SK-MEL-5 (cell line): ENCODE data around the gene NCAM1. TPM values are rescaled to one million over a fixed set of nuclear protein-coding genes. Genes with fewer than 3 reads are reported as not detected.

Source experiments
- DNase-seq: peaks from one replicate; pipeline ENCODE4 v3.0.0-alpha.2; 2016; ENCODE audit warnings: low read depth, low spot score
- in situ Hi-C: cut with HindIII; loops from 2 replicates; pipeline ENCODE4 v1.10.0; 2016; ENCODE audit warnings: low sequenced_read_pairs, high pct_unique_total_duplicates, low pct_unique_long_range_greater_than_20kb
- total RNA-seq: library from RNA; depleted of rRNA; stranded (reverse); fragments of >200 nt; shearing (Covaris generic); gene quantifications from 2 replicates; pipeline ENCODE4 v1.2.3, GENCODE V29; 2014

The NCAM1 gene
- total RNA-seq, 1 experiment from 2014 or later: not detected

DNA sequence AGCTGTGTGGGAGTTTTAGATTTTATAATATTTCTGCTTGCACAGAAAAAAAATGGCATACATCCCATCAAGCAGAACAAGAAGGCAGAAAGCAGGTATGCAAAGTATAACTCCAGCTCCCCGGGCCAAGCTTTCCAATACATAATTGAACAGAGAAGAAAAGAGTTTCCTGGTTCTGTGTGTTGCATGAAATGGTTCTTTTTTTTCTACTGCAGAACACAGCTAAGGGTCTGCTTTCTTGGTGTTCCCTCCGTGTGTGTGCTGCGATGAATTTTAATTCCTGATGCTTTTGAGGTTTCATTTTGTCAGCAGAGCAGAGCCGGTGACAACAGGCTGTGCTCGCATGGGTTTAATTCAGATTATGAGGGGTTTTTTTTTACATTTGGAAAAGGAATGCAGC is 282.5 kb downstream of the NCAM1 start:
- in situ Hi-C loops: no loop called here
- no peak for DNase-seq

DNA sequence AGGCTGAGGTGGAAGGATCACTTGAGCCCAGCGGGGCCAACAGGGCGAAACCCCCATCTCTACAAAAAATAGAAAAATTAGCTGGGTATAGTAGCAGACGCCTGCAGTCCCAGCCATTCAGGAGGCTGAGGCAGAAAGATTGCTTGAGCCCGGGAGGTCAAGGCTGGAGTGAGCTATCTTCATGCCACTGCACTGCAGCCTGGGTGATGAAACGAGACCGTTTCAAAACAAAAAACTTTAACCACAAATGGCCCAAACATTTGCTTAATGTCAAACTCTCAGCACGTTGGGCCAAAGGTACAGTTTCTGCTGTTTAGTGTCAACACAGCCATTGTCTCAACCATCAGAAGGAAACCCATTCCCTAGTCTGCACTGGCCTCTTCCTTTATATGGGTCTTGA is 284.0 kb downstream of the NCAM1 start:
- DNase-seq: no peak
- in situ Hi-C loops: no loop called here

DNA sequence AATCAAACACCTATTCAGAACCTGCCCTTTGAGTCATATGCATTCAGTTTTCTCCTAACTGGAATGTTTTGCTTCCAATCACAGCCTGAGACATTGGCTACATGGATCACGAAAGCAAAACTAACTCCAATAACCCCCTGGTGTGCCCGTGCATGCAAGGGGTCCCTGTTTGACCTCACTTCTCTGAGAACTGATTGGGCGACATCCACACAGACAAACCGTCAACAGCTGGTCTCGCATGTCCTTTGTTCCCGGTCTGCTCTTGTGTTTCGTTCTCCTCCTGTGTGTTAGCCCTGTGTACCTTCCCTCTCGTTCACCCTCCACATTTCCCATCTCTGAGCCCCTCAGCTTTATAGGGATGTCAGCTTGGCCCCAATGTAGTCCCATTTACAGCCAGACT is 286.0 kb downstream of the NCAM1 start:
- in situ Hi-C loops: no loop called here

DNA sequence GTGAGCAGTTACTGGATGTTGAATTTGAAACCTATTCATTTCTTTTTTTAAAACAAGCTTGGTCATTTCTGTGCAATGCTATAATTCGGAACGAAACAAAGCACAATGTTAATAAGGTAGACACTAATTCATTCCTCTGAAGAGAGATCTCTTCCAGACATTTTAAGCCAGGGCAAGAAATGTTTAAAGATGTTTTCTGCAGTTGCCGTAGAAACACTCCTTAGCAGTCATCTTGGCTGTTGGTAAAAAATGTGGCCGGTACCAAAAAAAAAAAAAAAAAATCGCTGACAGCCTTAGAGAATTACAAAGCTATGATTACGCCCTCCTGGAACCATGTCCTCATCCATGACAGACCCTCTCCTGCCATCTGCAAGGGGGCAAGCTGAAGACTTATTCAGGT is 286.7 kb downstream of the NCAM1 start:
- in situ Hi-C loops: no loop called here
- DNase-seq: no peak

More for the DNA sequence above, 286.0 kb downstream of the NCAM1 start:
- DNase-seq: no peak

DNA sequence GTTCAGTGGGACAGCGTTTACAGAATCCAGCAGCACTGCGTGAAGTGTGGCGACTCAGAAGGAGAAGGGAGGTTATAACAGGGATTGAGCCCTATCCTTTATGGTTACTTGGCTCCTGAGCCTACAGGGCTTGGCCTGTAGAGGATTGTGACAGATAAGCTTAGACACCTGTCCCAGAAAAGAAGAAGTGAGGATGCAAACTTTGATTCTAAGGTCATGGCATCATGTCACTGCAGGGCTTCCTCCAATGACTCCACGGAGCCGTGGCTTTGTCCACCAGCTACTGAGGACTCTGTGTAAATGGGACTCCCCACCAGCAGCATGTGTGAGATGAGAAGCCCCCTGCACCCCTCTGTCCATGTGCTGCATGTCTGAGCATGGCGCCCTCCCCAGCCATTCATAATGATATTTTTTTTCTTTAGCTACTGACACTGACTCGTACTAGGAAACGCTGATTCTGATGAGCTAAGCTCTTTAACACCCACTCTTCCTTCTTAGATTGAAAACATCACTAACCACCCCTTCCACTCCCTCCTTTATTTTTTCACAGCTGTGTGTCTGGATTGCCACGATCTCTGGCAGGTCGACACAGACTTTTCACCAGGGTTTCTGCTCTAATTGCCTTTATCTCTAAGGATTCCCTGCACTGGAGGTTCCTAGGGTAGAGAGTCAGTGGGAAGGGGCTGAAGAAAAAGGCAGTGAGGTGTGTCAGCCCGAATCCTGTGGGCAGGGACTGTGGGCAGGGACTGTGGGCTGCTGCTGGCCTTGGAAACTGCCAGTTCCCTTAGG is 287.7 kb downstream of the NCAM1 start:
- in situ Hi-C loops: no loop called here
- DNase-seq: no peak

DNA sequence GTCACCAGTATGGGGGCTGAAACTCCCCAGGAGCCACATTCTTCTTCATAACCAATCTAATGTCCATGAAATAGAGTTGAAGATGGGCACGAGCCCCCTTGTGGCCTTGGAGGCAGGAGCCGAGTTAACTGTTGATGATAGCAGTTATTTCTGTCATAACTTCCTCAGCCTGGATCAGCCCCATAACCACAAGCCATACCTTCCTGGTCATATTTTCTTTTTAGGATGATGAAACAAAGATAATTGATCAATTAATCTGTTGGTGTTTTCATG is 288.2 kb downstream of the NCAM1 start:
- in situ Hi-C loops: no loop called here
- DNase-seq: no peak

DNA sequence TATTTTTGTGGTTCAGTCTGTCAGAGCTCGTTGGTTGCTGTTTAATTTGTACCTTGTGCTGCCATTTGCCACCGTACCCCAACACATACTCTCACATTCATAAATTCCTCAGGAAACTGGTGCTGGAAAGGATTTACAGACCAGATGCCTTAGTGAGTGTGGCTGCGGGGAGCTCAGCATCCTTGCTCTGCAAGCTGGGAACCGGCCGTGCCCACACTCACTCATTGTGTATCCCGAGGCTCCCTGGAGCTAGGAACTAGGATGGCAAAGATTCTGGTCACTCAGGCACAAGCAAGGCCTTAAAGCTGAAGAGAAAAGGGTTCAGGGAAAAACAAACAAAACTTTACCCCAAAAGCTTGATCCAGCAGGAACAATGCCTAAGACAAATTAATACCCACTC is 288.6 kb downstream of the NCAM1 start:
- in situ Hi-C loops: no loop called here
- no peak for DNase-seq

DNA sequence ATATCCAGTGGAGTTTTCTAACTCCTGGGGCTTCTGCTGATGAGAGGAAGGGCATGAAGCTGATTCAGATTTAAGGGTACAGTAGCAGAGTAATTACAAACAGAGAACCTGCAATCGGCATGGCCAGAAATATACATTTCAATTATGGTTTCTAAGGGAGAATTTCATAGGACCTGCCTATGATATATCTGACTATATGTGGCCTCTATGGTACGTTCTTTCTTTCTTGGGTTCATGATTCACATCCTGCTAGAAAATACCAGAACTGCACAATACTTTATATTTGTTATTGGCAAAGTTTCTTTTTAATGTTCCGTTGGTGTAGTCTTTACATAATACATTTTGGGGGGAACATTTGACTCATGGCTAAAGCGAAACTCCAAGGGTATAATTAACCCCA is 290.1 kb downstream of the NCAM1 start:
- in situ Hi-C loops: no loop called here
- DNase-seq: no peak

DNA sequence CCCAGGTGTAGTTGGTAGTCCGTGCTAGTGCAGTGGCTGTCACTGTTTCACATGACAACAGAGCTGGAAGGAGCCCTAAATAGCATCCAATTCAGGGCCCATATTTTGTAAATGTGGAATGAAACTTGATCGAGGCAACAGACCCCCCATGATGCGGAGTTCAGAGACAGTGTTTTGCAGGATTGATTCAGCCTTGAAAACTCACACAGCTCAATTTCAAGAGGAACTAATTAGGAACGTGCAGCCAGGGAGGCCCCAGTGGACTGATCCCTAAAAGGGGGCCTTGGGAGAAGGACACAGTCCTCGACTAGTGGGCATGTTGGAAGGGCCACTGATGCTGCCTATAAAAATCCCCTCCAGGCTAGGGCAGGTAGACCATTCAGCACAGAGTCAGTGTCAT is 292.2 kb downstream of the NCAM1 start:
- no peak for DNase-seq
- in situ Hi-C loops: no loop called here

DNA sequence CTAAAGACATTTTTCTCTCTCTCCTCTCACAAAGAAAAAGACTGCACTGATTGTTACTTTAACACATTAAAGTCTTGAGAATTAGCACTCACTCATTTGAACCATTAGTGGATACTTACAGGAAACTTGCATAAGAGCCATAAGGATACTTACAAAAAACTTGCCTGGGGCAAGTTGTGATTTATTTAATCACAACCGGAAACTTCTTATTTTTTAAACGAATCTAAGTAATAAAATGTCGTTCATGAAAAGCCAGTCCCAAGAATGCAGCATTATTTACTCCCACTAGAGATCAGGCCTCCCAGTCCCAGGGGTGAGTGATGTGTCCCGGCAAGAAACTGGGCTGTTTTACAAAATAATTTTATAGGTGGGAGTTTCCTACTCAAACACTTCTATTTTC is 293.9 kb downstream of the NCAM1 start:
- DNase-seq: no peak
- in situ Hi-C loops: no loop called here

DNA sequence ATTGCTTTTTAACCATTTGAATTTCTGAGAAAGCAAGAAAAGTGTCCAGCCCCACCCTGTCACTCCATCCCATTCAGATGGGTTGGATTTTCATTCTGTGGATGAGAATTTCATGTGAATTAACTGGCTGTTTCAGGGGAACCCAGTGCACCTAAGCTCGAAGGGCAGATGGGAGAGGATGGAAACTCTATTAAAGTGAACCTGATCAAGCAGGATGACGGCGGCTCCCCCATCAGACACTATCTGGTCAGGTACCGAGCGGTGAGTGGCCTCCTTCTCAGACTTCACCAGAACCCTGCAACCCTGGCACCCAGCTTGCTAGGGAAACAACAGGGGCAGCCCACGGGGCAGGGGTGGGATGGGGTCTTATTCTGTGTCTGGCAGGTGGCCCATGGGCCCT is 294.5 kb downstream of the NCAM1 start:
- in situ Hi-C loops: no loop called here
- DNase-seq: no peak

DNA sequence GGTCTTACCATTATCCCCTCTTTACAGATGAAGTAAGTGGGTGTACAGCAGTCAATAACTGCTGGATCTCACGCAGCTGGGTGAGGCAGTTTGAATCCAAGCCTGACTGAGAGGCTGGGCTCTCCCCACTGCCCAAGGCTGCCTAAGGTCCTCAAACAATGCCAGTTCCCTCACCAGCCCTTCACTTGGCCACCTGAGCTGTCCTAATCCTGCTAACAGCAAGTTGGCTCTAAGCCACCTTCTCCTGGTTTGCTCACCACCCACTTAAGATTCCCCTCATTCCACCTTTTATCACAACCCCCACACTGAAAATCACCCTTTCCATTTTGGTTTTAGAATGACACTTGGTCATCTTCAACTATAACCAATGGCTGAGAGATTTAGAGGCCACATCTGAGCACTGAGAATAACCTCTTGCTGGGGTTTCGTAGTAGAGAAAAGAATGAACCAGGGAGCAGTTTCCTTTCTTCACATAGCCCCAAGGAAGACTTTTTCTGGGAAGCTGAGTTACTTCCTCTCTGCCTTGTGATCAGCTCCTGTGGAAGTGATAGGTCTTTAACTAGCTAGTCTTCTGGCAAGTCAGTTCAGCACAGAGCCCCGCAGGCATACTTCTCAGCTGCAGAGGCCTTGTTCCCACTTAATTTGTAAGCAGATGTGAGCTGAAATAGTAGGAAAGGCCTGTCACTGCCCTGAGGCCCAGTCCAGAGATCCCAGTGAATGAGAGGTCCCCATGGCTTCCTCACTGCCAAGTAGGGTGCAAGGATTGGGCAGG is 295.4 kb downstream of the NCAM1 start:
- in situ Hi-C loops: no loop called here
- no peak for DNase-seq

DNA sequence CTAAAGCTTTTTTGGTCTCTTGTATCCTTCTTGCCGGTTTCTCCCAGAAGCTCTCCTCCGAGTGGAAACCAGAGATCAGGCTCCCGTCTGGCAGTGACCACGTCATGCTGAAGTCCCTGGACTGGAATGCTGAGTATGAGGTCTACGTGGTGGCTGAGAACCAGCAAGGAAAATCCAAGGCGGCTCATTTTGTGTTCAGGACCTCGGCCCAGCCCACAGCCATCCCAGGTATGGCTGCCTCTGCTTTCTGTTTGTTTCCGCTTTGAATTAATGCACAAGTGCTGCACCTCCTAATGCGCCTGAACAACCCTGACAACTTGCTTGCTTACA is 298.8 kb downstream of the NCAM1 start:
- in situ Hi-C loops: no loop called here
- no peak for DNase-seq

DNA sequence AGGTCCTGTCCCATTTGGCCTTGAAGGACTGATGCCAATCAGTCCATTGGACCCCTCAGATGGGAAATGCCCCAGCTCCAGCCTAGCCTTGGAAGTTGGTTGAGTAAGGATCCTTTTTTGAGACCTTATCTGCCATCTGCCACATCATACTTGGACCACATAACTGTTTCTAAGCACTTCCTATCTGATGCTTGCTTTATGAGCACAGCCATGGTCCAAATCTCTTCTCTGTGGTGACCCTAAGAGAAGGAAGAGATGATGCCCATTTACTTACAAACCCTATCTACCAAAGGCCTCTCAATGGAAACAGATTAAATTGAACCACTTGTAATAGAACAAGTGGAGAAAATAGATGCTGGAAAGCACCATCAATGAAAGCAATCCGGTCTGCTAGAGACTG is 299.3 kb downstream of the NCAM1 start:
- in situ Hi-C loops: no loop called here
- DNase-seq: no peak

DNA sequence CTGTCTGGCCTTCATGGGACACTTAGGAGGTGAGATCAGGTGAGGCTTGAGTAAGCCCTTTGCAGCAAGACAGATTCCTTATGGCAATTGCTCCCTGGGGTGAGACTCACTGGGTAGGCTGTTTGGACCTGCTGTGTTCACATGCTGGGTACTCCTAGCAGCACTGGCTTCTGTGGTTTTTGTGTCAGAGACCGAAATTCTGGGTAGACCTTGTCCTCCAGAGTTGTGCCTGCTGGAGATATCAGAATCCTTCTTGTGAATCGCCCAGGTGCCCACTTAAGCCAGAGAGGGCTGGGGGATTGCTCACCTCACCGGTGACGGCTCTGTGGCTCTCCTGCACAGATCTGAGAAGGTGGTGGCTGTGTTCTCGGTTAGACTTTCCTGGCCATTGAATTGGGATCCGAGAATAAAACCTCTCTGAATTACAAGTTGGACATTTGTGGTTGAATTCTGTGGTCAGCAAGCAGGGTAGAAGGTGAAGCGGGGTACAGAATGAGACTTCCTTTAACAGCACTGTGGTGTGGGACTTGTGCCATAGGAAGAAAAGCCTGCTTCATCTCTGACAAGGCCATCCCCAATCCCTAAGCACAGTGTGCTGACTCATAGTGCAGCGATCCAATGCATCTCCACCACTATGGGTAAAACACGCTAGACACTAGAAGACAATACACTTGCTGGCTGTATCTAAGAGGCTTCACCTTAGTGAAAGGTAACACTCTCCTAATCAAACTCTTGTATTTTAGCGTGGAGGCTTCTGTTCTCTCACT is 300.7 kb downstream of the NCAM1 start:
- in situ Hi-C loops: no loop called here
- no peak for DNase-seq

DNA sequence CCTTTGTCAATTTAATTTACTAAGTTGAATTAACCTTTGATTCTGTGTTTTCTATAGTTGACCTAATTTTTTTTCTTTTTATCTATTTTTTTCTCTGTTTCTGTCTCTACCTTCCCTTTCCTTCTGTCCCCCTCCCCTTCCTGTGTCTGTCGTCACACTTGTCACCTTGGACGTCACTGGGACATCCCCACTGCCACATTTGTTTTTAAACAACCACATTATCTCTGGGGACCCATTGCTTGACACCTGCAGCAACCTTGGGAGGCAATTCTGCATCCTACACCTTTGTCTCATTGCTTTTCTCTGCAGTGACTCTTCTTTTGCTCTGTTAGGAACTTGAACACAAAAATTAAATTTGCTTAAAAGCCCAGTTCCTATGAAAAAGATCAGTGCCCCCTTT is 301.4 kb downstream of the NCAM1 start:
- in situ Hi-C loops: no loop called here
- DNase-seq: no peak

DNA sequence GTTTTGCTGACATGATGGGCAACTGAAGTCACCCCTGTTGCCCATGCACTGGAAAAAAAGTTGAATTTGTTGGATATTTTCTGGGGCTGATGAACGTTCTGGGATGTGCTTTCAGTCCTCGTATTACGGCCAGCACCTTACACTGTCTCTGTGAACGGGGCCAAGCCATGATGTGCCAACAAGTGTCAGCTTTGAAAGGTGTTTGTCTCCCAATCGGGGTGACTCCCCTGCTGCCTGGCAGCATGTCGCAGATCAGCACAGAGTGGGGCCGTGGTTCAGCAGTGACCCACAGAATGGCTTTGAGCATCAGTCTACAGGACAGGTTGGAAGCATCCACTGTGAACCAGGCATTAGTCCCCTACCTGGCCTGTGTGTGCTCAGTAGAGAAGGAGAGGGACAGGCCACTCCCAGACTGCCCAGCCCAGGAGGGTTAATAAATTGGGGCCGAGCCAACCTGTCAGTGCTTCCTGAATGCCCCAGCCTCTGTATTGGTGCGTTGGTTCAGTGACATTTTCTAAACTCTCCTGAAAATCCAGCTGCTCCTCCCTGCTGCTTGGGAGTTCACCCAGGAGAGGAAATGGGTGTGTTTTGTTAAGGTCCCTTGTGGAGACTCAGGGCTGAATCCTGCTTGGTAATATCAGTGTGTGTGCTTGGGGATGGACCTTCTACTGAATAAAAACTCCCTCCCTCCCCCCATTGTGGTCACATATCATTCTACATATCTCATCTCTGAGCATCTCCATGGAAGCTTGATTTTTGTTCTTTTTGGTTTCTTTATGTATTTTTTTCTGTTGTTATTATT is 302.4 kb downstream of the NCAM1 start:
- no peak for DNase-seq
- in situ Hi-C loops: no loop called here

DNA sequence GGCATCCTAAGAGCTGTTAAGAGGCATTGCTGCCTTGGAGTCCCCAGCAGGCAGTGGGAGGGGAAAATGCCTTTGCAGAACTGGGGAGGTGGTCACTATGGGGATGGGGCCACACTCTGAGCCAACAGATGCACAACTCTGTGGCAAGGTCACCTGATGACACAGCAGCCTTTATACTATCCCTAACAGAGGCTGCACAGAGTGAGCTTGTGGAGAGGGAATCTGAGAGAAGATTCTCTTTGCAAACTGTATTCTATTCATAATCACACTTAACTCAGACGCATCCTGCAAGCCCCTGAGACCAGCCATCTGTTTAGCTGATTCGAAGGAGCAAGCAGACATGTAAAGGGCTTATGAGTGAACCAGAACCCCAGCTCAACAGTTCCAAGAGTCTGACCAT is 304.1 kb downstream of the NCAM1 start:
- DNase-seq: no peak
- in situ Hi-C loops: no loop called here
